Activated CD8-positive, alpha-beta memory T cell treated with anti-CD3 and anti-CD28 coated beads, Interleukin-2, amount 50 U/mL, for 1 hour (primary cell): ENCODE data around the gene BLID.

Source experiments
- DNase-seq: peaks from one replicate; pipeline ENCODE4 v3.0.0-alpha.2; 2020; ENCODE audit errors: extremely low read depth

BLID gene

GRCh38 chr11:122140500-122140899 is 24.5 kb upstream of the BLID start:
- no peak for DNase-seq

GRCh38 chr11:122139595-122139866 is 23.5 kb upstream of the BLID start:
- no peak for DNase-seq

- no peak for DNase-seq
Observed at GRCh38 chr11:122138744-122139594, 23.0 kb upstream of the BLID start.

- no peak for DNase-seq
Observed at GRCh38 chr11:122137078-122137793, 21.2 kb upstream of the BLID start.

- DNase-seq = no peak
Observed at GRCh38 chr11:122131126-122131525, 15.1 kb upstream of the BLID start.

GRCh38 chr11:122128146-122128545 is 12.1 kb upstream of the BLID start:
- no peak for DNase-seq

- no peak for DNase-seq
Observed at GRCh38 chr11:122127020-122127419, 11.0 kb upstream of the BLID start.

- DNase-seq = no peak
Observed at GRCh38 chr11:122126024-122126688, 10.1 kb upstream of the BLID start.

- DNase-seq = no peak
Observed at GRCh38 chr11:122123263-122123929, 7.4 kb upstream of the BLID start.

GRCh38 chr11:122122179-122122578 is 6.2 kb upstream of the BLID start:
- DNase-seq = no peak

- DNase-seq = no peak
Observed at GRCh38 chr11:122120096-122120495, 4.1 kb upstream of the BLID start.

GRCh38 chr11:122116591-122116990 is 576 bp upstream of the BLID start:
- no peak for DNase-seq

- no peak for DNase-seq
Observed at GRCh38 chr11:122114976-122115375, 1.0 kb downstream of the BLID start.

GRCh38 chr11:122113836-122114825 is 1.9 kb downstream of the BLID start:
- no peak for DNase-seq

- DNase-seq = no peak
Observed at GRCh38 chr11:122112470-122113365, 3.3 kb downstream of the BLID start.

GRCh38 chr11:122109932-122110331 is 6.1 kb downstream of the BLID start:
- no peak for DNase-seq

- no peak for DNase-seq
Observed at GRCh38 chr11:122108828-122109227, 7.2 kb downstream of the BLID start.

GRCh38 chr11:122108192-122108799 is 7.7 kb downstream of the BLID start:
- no peak for DNase-seq

- no peak for DNase-seq
Observed at GRCh38 chr11:122107566-122107965, 8.4 kb downstream of the BLID start.

- no peak for DNase-seq
Observed at GRCh38 chr11:122107045-122107444, 9.0 kb downstream of the BLID start.
